Ishikawa (cell line): Measurements from ENCODE around the gene ALMS1.

Experiments used
- CEBPB ChIP-seq: IDR thresholded peaks from 2 replicates; pipeline ENCODE4 v1.6.1; 2012
- EP300 ChIP-seq: IDR thresholded peaks from 2 replicates; pipeline ENCODE4 v1.6.1; 2012; ENCODE audit warnings: borderline replicate concordance
- MAX ChIP-seq: IDR thresholded peaks from 2 replicates; pipeline ENCODE4 v1.6.1; 2012
- RAD21 ChIP-seq: IDR thresholded peaks from 2 replicates; pipeline ENCODE4 v1.6.1; 2012; ENCODE audit warnings: low read depth
- REST ChIP-seq: IDR thresholded peaks from 2 replicates; pipeline ENCODE4 v1.6.1; 2012; ENCODE audit warnings: low read depth, mild to moderate bottlenecking
- TAF1 ChIP-seq: IDR thresholded peaks from 2 replicates; pipeline ENCODE4 v1.6.1; 2012; ENCODE audit warnings: low read depth, mild to moderate bottlenecking
- TCF12 ChIP-seq: IDR thresholded peaks from 2 replicates; pipeline ENCODE4 v1.6.1; 2012; ENCODE audit warnings: low read depth
- TEAD4 ChIP-seq: IDR thresholded peaks from 2 replicates; pipeline ENCODE4 v1.6.1; 2012
- USF1 ChIP-seq: IDR thresholded peaks from 2 replicates; pipeline ENCODE4 v1.6.1; 2012
- YY1 ChIP-seq: IDR thresholded peaks from 2 replicates; pipeline ENCODE4 v1.6.1; 2012; ENCODE audit warnings: low read depth
- ZBTB7A ChIP-seq: IDR thresholded peaks from 2 replicates; pipeline ENCODE4 v1.6.1; 2012; ENCODE audit warnings: low read depth

GRCh38 chr2:73448856-73449255, 63.2 kb downstream of the ALMS1 start:
- TF ChIP-seq REST (no peak), YY1 (no peak), CEBPB (no peak), MAX (no peak), RAD21 (no peak), EP300 (no peak), TCF12 (no peak), TAF1 (no peak), TEAD4 (no peak), ZBTB7A (no peak), USF1 (no peak)
